Measurements from ENCODE around the gene ZNF333.
"Not testable (repeated sequence)": the region's sequence is repeated elsewhere in the genome, so short reads cannot be mapped to it uniquely, and the experiment has no call there.

Gene ZNF333

GRCh38 chr19:14781713-14782536 lies 92.1 kb downstream of the ZNF333 start:
- not testable (repeated sequence) for DNase-seq (ENCODE audit: low read depth, low spot score); H3K4me3 ChIP-seq (ENCODE audit: low read length)

GRCh38 chr19:14782626-14783409 lies 93.0 kb downstream of the ZNF333 start:
- no peak for DNase-seq (ENCODE audit: low read depth, low spot score)
- no peak overlapping the region for H3K4me3 ChIP-seq (ENCODE audit: low read length)

Measured in Jurkat, Clone E6-1 (cell line).